Endothelial cell of umbilical vein (primary cell): ENCODE results near the gene RFESD. TPM values are rescaled to one million over a fixed set of nuclear protein-coding genes. Genes with fewer than 3 reads are reported as not detected.
A peak's percentile ranks its signal among the peaks of the same experiment; 100 is the strongest.

Experiments used
- BruUV-seq: library from RNA; stranded (reverse); fragments of 400-500 nt; replicated peaks from 2 replicates; lab custom pipeline; 2021; lab: Mats Ljungman, UMichigan
- CTCF ChIA-PET: fragments of 300-600, 350-600 bp; sonication (Branson Sonifier 250); formaldehyde crosslinking; loops from one replicate; lab custom pipeline; 2021; ENCODE audit warnings: antibody characterized with exemption, inconsistent platforms; lab: Charles Lee
- POLR2A ChIA-PET: fragments of 300-600, 350-600 bp; sonication (Branson Sonifier 250); formaldehyde crosslinking; loops from one replicate; lab custom pipeline; 2021; ENCODE audit warnings: antibody characterized with exemption, inconsistent platforms; lab: Charles Lee
- DNase-seq: peaks from one replicate; pipeline ENCODE4 v3.0.0-alpha.2; 2011; ENCODE audit warnings: low read depth, low spot score
- FAIRE-seq: peaks from 2 replicates; lab custom pipeline; 2011; peaks lifted over from hg19 to GRCh38; lab: Jason Lieb, UNC
- H2AFZ ChIP-seq: 2 replicates; pipeline ENCODE4 v1.6.0; 2012; ENCODE audit warnings: low read depth, low read length, control low read depth, inconsistent platforms
- H3K27ac ChIP-seq: 2 replicates; pipeline ENCODE4 v1.5.1; 2011; ENCODE audit warnings: low read depth, mild to moderate bottlenecking, control low read depth, low read length, moderate library complexity; ENCODE audit not compliant: insufficient read depth
- H3K27me3 ChIP-seq, 2 experiments: 2 replicates each; pipeline versions ENCODE4 v1.6.0 to v1.6.1; 2011; ENCODE audit warnings: low read length in 2 of 2, mixed read lengths in 1 of 2; ENCODE audit not compliant: control insufficient read depth in 2 of 2, insufficient read depth in 2 of 2
- H3K36me3 ChIP-seq, 2 experiments: 2 replicates in 1 of 2; 3 replicates in 1 of 2; pipeline ENCODE4 v1.5.1; 2011; ENCODE audit warnings: low read length in 2 of 2, mild to moderate bottlenecking in 1 of 2, moderate library complexity in 1 of 2; ENCODE audit not compliant: control insufficient read depth in 2 of 2, insufficient read depth in 2 of 2; ENCODE audit errors: extremely low read depth in 1 of 2
- H3K4me1 ChIP-seq: 3 replicates; pipeline ENCODE4 v1.5.1; 2011; ENCODE audit warnings: mild to moderate bottlenecking, low read length; ENCODE audit not compliant: control insufficient read depth, insufficient read depth; ENCODE audit errors: extremely low read depth
- H3K4me2 ChIP-seq: 2 replicates; pipeline ENCODE4 v1.6.1; 2011; ENCODE audit warnings: low read length, control low read depth, mixed read lengths; ENCODE audit not compliant: insufficient read depth
- H3K4me3 ChIP-seq, 3 experiments: fragments of 200-600 bp in 1 of 3; sonication (generic), shearing (Covaris generic) in 1 of 3; replicated peaks in 1 of 3; 2 replicates each; pipeline ENCODE4 v1.5.1; 2011 to 2016; ENCODE audit warnings: control low read depth in 3 of 3, low read length in 3 of 3, mild to moderate bottlenecking in 2 of 3, inconsistent platforms in 1 of 3, low read depth in 1 of 3, moderate library complexity in 1 of 3; ENCODE audit not compliant: insufficient read depth in 1 of 3
- H3K79me2 ChIP-seq: 2 replicates; pipeline ENCODE4 v1.6.0; 2012; ENCODE audit warnings: low read length, inconsistent platforms; ENCODE audit not compliant: control insufficient read depth, insufficient read depth
- H3K9ac ChIP-seq: replicated peaks from 2 replicates; pipeline ENCODE3; 2011; ENCODE audit warnings: low read length, control low read depth; ENCODE audit not compliant: insufficient read depth; ENCODE audit errors: extremely low read depth
- H3K9me1 ChIP-seq: replicated peaks from 3 replicates; pipeline ENCODE4 v1.6.0; 2011; ENCODE audit warnings: mild to moderate bottlenecking, low read length; ENCODE audit not compliant: control insufficient read depth, insufficient read depth; ENCODE audit errors: extremely low read depth
- H3K9me3 ChIP-seq: replicated peaks from 2 replicates; pipeline ENCODE4 v1.5.1; 2012; ENCODE audit warnings: low read length, inconsistent platforms; ENCODE audit not compliant: control insufficient read depth, insufficient read depth
- H4K20me1 ChIP-seq: replicated peaks from 2 replicates; pipeline ENCODE3; 2011; ENCODE audit warnings: mild to moderate bottlenecking, low read length; ENCODE audit not compliant: control insufficient read depth, insufficient read depth; ENCODE audit errors: extremely low read depth
- EZH2 ChIP-seq: IDR thresholded peaks from 2 replicates; pipeline ENCODE4 v1.6.1; 2012; ENCODE audit warnings: borderline replicate concordance, low read depth, mild to moderate bottlenecking, moderate library complexity, low read length, inconsistent platforms; ENCODE audit not compliant: severe bottlenecking
- FOS ChIP-seq: IDR thresholded peaks from 2 replicates; pipeline ENCODE4 v1.6.1; 2011; ENCODE audit warnings: mild to moderate bottlenecking, low read length, moderate library complexity, borderline replicate concordance; ENCODE audit not compliant: insufficient read depth
- GATA2 ChIP-seq: IDR thresholded peaks from 2 replicates; pipeline ENCODE4 v1.7.0; 2011; ENCODE audit warnings: low read depth, mild to moderate bottlenecking, moderate library complexity, mixed read lengths, low read length; ENCODE audit not compliant: insufficient read length, insufficient read depth
- JUN ChIP-seq: IDR thresholded peaks from 2 replicates; pipeline ENCODE4 v1.6.1; 2011; ENCODE audit warnings: borderline replicate concordance, low read depth; ENCODE audit not compliant: insufficient read length, insufficient read depth
- MYC ChIP-seq: IDR thresholded peaks from one replicate; pipeline ENCODE4 v1.6.1; 2011; ENCODE audit warnings: mild to moderate bottlenecking, low read depth, low read length
- POLR2A ChIP-seq: IDR thresholded peaks from 2 replicates; pipeline ENCODE4 v1.6.1; 2012; ENCODE audit warnings: low read depth, mild to moderate bottlenecking, control low read depth, low read length
- POLR2AphosphoS5 ChIP-seq: IDR thresholded peaks from 2 replicates; pipeline ENCODE4 v1.6.1; 2012; ENCODE audit warnings: low read depth, mild to moderate bottlenecking, control low read depth, low read length, moderate library complexity; ENCODE audit not compliant: insufficient read depth
- dilution Hi-C: fragments of 300-500 bp; cut with MboI; formaldehyde crosslinking; loops from one replicate; pipeline ENCODE4 v1.15.0; 2019; ENCODE audit warnings: low sequenced_read_pairs; ENCODE audit not compliant: extremely low pct_ligation_motif_present
- intact Hi-C: fragments of 100-400 bp; cut with micrococcal nuclease; formaldehyde crosslinking; loops from one replicate; pipeline ENCODE4 v1.10.0; 2022
- polyA plus RNA-seq, 4 experiments: library from polyadenylated mRNA; depleted of rRNA in 3 of 4; stranded (reverse) in 3 of 4; unstranded in 1 of 4; fragments of >200 nt; gene quantifications; 2 replicates each; pipeline versions ENCODE4 v1.2.1 to v1.2.3, GENCODE V29; 2011 to 2012; ENCODE audit warnings: missing spikeins in 1 of 4
- total RNA-seq: library from RNA; stranded (reverse); gene quantifications from 2 replicates; pipeline ENCODE4 v1.2.3, GENCODE V29; 2021
- TF ChIP-seq, protein P1 (sequence below): IDR thresholded peaks from 2 replicates; pipeline ENCODE4 v1.6.1; 2011; ENCODE audit not compliant: insufficient read depth, insufficient read length
- TF ChIP-seq, protein P2 (sequence below), 2 donors: IDR thresholded peaks; 1 replicate in 1 of 2; 2 replicates in 1 of 2; pipeline ENCODE4 v1.5.1; 2011; ENCODE audit warnings: low read length in 2 of 2, mild to moderate bottlenecking in 2 of 2, moderate library complexity in 2 of 2, control low read depth in 1 of 2, inconsistent platforms in 1 of 2, low read depth in 1 of 2; ENCODE audit not compliant: insufficient read depth in 1 of 2; ENCODE audit errors: extremely low read depth in 1 of 2

The RFESD gene
- total and polyA plus RNA-seq, 2 donors (not counting 3 experiments of a cell fraction or from before 2014, with no cell fraction given) = 0.88 to 2.0 TPM

DNA sequence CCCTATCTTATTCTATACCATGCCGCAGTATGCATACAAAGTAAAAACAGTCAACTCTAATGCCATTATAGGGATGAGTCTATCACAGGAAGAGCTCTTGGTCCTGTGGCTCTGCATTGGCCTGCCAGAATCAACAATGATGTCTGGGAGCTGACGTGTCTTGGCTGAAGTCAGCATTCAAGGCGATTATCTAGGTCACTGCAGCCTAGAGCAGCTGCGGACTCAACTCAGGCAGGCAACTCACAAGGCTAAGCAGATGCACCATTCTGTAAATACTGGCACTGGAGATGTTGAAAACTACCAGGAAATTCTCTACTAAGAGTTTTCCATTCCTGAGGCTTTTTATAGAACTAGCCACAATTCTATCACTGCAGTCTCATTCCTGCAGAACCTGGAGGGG lies 23.0 kb downstream of the RFESD start:
- Histone ChIP-seq H3K27me3 (no peaks in the 10 kb centered on the region), H3K36me3 (no peaks in the 10 kb centered on the region), H3K4me3 (no peak overlapping the region), H3K9me1 (no peaks in the 10 kb centered on the region), H3K27ac (peak overlapping the region; percentile 69), H3K79me2 (no peaks in the 10 kb centered on the region), H3K4me2 (peak overlapping the region; percentile 80), H3K9ac (no peak overlapping the region), H3K9me3 (no peaks in the 10 kb centered on the region), H4K20me1 (no peaks in the 10 kb centered on the region), H2AFZ (no peak overlapping the region), H3K4me1 (peaks cover 23% of the 10 kb centered on the region)
- peak; percentile 84 for DNase-seq
- dilution Hi-C loops (no loop called here), intact Hi-C loops (loop anchor here (2.0 kb wide), 1 partner anchor 61 kb away; the partner anchor contains the start of gene RHOBTB3)
- FAIRE-seq = peak; percentile 92
- TF ChIP-seq FOS (peak; percentile 58), POLR2AphosphoS5 (peak; percentile 67), GATA2 (peak; percentile 60), MYC (no peak), POLR2A (no peak)
- POLR2A ChIA-PET = no interaction called here
- BruUV-seq = no TSS peak
- CTCF ChIA-PET = interaction anchor here (0.7 to 3.3 kb wide), 6 partner anchors 61 to 178 kb away, joined by 3 to 20 read pairs (median 4); partner anchors contain the start of gene RHOBTB3

DNA sequence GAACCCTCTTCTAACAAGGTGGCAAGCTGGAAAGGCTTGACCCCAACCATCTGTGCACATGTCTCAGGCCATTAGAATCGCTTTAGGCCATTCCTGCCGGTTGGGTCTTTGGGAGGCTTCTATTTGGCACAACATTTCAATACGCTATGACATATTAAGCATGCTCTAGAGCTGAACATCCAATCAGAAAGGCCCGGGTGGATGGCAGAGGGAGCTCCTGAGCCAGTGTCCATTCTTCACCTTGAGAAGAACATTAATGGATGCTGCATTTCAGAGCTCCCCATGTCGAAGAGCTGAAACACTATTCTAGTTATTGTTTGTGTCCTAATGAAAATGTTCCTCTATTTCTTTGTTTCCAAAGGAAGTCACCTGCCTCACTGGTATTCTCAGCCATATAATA lies 23.4 kb downstream of the RFESD start:
- no peak for TF ChIP-seq MYC
- no peak for TF ChIP-seq FOS
- TF ChIP-seq, protein P1, sequence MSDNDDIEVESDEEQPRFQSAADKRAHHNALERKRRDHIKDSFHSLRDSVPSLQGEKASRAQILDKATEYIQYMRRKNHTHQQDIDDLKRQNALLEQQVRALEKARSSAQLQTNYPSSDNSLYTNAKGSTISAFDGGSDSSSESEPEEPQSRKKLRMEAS = no peak
- no peak for TF ChIP-seq GATA2
- no peak for TF ChIP-seq JUN
- no peak for TF ChIP-seq POLR2AphosphoS5
- TF ChIP-seq, protein P2, sequence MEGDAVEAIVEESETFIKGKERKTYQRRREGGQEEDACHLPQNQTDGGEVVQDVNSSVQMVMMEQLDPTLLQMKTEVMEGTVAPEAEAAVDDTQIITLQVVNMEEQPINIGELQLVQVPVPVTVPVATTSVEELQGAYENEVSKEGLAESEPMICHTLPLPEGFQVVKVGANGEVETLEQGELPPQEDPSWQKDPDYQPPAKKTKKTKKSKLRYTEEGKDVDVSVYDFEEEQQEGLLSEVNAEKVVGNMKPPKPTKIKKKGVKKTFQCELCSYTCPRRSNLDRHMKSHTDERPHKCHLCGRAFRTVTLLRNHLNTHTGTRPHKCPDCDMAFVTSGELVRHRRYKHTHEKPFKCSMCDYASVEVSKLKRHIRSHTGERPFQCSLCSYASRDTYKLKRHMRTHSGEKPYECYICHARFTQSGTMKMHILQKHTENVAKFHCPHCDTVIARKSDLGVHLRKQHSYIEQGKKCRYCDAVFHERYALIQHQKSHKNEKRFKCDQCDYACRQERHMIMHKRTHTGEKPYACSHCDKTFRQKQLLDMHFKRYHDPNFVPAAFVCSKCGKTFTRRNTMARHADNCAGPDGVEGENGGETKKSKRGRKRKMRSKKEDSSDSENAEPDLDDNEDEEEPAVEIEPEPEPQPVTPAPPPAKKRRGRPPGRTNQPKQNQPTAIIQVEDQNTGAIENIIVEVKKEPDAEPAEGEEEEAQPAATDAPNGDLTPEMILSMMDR (IDR thresholded peaks at IDR 0.05; ENCODE audit: extremely low read depth in 1 of 2, insufficient read depth in 1 of 2, low read depth in 1 of 2, low read length in 2 of 2) = no peak
- no peak for TF ChIP-seq POLR2A
- no peak for TF ChIP-seq EZH2
- dilution Hi-C loops (no loop called here), intact Hi-C loops (loop anchor here (2.0 kb wide), 1 partner anchor 61 kb away; the partner anchor contains the start of gene RHOBTB3)
- H3K4me1 ChIP-seq = peaks cover 23% of the 10 kb centered on the region
- no peaks in the 10 kb centered on the region for H3K9me3 ChIP-seq
- no peak overlapping the region for H2AFZ ChIP-seq
- BruUV-seq = no TSS peak
- H4K20me1 ChIP-seq = no peaks in the 10 kb centered on the region
- no peak overlapping the region for H3K4me3 ChIP-seq
- no peaks in the 10 kb centered on the region for H3K79me2 ChIP-seq
- POLR2A ChIA-PET = no interaction called here
- FAIRE-seq (no peak), DNase-seq (no peak)
- no peaks in the 10 kb centered on the region for H3K9me1 ChIP-seq
- H3K36me3 ChIP-seq = no peaks in the 10 kb centered on the region
- no peak overlapping the region for H3K27ac ChIP-seq
- no peaks in the 10 kb centered on the region for H3K27me3 ChIP-seq
- CTCF ChIA-PET = interaction anchor here (0.7 to 3.3 kb wide), 5 partner anchors 62 to 178 kb away, joined by 3 to 20 read pairs (median 3); no protein-coding TSS in a partner anchor
- no peak overlapping the region for H3K9ac ChIP-seq
- no peak overlapping the region for H3K4me2 ChIP-seq
